PFSK-1 (cell line): ENCODE results near the gene NTRK1.

Experiments used
- POLR2AphosphoS5 ChIP-seq: IDR thresholded peaks from 2 replicates; pipeline ENCODE4 v1.6.1; 2012; ENCODE audit warnings: low read depth, mild to moderate bottlenecking, control low read depth, low read length, moderate library complexity
- SIN3A ChIP-seq: IDR thresholded peaks from 2 replicates; pipeline ENCODE4 v1.6.1; 2012; ENCODE audit warnings: mild to moderate bottlenecking, low read length, moderate library complexity, borderline replicate concordance; ENCODE audit not compliant: insufficient read depth
- TAF1 ChIP-seq: IDR thresholded peaks from 2 replicates; pipeline ENCODE4 v1.6.1; 2012; ENCODE audit warnings: low read length, control low read depth, borderline replicate concordance; ENCODE audit not compliant: insufficient read depth
- TF ChIP-seq, protein P1 (sequence below), 2 experiments: IDR thresholded peaks; 2 replicates each; pipeline versions ENCODE4 v1.6.1 to v1.8.0; 2011 to 2012; ENCODE audit warnings: low read depth in 2 of 2, low read length in 2 of 2, control low read depth in 1 of 2, inconsistent platforms in 1 of 2, mild to moderate bottlenecking in 1 of 2, moderate library complexity in 1 of 2; ENCODE audit not compliant: insufficient read depth in 1 of 2

DNA sequence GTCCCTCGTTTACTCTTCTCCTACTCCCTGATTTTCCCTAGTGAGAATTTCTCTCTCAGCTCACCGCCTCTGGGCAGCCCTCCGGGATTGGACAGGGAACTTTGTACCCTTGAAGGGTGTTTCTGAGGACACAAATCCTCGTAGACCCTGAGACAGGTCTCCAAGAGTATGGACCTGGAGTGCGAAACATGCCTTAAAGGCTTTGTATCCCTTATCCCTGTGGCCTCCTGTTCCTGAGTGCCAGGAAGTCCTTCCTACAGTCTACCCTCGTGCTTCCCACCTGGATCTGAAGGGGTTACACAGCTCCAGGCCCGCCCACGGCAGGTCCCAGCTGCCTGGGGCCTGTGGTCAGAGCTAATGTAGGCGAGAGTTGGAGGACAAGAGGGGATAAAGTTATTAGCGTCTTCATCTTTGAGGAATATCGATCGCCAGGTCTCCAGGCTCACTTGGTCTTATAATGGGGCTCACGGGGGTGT lies 25.3 kb downstream of the NTRK1 start:
- TF ChIP-seq SIN3A: no peak
- TF ChIP-seq, protein P1, sequence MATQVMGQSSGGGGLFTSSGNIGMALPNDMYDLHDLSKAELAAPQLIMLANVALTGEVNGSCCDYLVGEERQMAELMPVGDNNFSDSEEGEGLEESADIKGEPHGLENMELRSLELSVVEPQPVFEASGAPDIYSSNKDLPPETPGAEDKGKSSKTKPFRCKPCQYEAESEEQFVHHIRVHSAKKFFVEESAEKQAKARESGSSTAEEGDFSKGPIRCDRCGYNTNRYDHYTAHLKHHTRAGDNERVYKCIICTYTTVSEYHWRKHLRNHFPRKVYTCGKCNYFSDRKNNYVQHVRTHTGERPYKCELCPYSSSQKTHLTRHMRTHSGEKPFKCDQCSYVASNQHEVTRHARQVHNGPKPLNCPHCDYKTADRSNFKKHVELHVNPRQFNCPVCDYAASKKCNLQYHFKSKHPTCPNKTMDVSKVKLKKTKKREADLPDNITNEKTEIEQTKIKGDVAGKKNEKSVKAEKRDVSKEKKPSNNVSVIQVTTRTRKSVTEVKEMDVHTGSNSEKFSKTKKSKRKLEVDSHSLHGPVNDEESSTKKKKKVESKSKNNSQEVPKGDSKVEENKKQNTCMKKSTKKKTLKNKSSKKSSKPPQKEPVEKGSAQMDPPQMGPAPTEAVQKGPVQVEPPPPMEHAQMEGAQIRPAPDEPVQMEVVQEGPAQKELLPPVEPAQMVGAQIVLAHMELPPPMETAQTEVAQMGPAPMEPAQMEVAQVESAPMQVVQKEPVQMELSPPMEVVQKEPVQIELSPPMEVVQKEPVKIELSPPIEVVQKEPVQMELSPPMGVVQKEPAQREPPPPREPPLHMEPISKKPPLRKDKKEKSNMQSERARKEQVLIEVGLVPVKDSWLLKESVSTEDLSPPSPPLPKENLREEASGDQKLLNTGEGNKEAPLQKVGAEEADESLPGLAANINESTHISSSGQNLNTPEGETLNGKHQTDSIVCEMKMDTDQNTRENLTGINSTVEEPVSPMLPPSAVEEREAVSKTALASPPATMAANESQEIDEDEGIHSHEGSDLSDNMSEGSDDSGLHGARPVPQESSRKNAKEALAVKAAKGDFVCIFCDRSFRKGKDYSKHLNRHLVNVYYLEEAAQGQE (IDR thresholded peaks at IDR 0.05; ENCODE audit: insufficient read depth in 1 of 2, low read depth in 2 of 2, low read length in 2 of 2): no peak
- TF ChIP-seq POLR2AphosphoS5: no peak
- no peak for TF ChIP-seq TAF1
